WTC11 (cell line): ENCODE measurements around the gene GPR162. TPM values are rescaled to one million over a fixed set of nuclear protein-coding genes. Genes with fewer than 3 reads are reported as not detected.

Source experiments
- ATAC-seq: fragments of 200-7000 bp; cut with Tn5 transposase; 2 replicates; pipeline ENCODE4 v1.10.0; 2021; ENCODE audit warnings: mild to moderate bottlenecking, moderate library complexity
- Bru-seq: library from RNA; stranded (reverse); fragments of 400-500 nt; gene quantifications from one replicate; lab custom pipeline; 2021; lab: Mats Ljungman, UMichigan
- CTCF ChIA-PET: fragments of 300-600 bp; sonication (Branson Sonifier 250); formaldehyde crosslinking; loops from one replicate; lab custom pipeline; 2021; ENCODE audit warnings: antibody characterized with exemption; lab: Charles Lee
- POLR2A ChIA-PET: fragments of 350-600 bp; sonication (Branson Sonifier 250); formaldehyde crosslinking; loops from one replicate; lab custom pipeline; 2021; ENCODE audit warnings: antibody characterized with exemption; lab: Charles Lee
- DNase-seq: peaks from one replicate; pipeline ENCODE4 v3.0.0; 2021; ENCODE audit warnings: low spot score
- H3K27ac Mint-ChIP-seq: 2 replicates; pipeline ENCODE4 v1.8.0; 2021; ENCODE audit warnings: mixed read lengths
- H3K27me3 Mint-ChIP-seq: 2 replicates; pipeline ENCODE4 v1.8.0; 2021; ENCODE audit warnings: low read depth, mild to moderate bottlenecking, moderate library complexity, mixed read lengths
- H3K36me3 Mint-ChIP-seq: 2 replicates; pipeline ENCODE4 v1.8.0; 2021; ENCODE audit warnings: mixed read lengths
- H3K4me1 Mint-ChIP-seq: 2 replicates; pipeline ENCODE4 v1.8.0; 2022; ENCODE audit warnings: mixed read lengths
- H3K4me3 Mint-ChIP-seq: 2 replicates; pipeline ENCODE4 v1.8.0; 2021; ENCODE audit warnings: mild to moderate bottlenecking, moderate library complexity, mixed read lengths
- H3K9me3 Mint-ChIP-seq: 2 replicates; pipeline ENCODE4 v1.8.0; 2021; ENCODE audit warnings: mixed read lengths
- ARID4B ChIP-seq: sonication (generic); formaldehyde crosslinking; IDR thresholded peaks from 2 replicates; pipeline ENCODE4 v1.8.0; 2023; ENCODE audit warnings: missing genetic modification reagents, mild to moderate bottlenecking, borderline replicate concordance
- ATF6 ChIP-seq: sonication (generic); formaldehyde crosslinking; IDR thresholded peaks from 2 replicates; pipeline ENCODE4 v1.8.1; 2023; ENCODE audit warnings: mild to moderate bottlenecking, missing genetic modification reagents
- FOXK1 ChIP-seq: sonication (generic); formaldehyde crosslinking; IDR thresholded peaks from 2 replicates; pipeline ENCODE4 v1.8.0; 2022; ENCODE audit warnings: mild to moderate bottlenecking, moderate library complexity, missing genetic modification reagents
- IRF1 ChIP-seq: sonication (generic); formaldehyde crosslinking; IDR thresholded peaks from 2 replicates; pipeline ENCODE4 v1.8.0; 2023; ENCODE audit warnings: missing genetic modification reagents
- OVOL2 ChIP-seq: fragments of 250-450 bp; sonication (Bioruptor Pico); IDR thresholded peaks from 2 replicates; pipeline ENCODE4 v1.9.0; 2021; ENCODE audit warnings: mild to moderate bottlenecking, borderline replicate concordance
- ZBTB21 ChIP-seq: sonication (generic); formaldehyde crosslinking; IDR thresholded peaks from 2 replicates; pipeline ENCODE4 v1.8.1; 2023; ENCODE audit warnings: mild to moderate bottlenecking, missing genetic modification reagents, borderline replicate concordance
- ZBTB43 ChIP-seq: sonication (generic); formaldehyde crosslinking; IDR thresholded peaks from 2 replicates; pipeline ENCODE4 v1.8.1; 2023; ENCODE audit warnings: mild to moderate bottlenecking, missing genetic modification reagents
- ZNF263 ChIP-seq: sonication (generic); formaldehyde crosslinking; IDR thresholded peaks from 2 replicates; pipeline ENCODE4 v1.8.1; 2022; ENCODE audit warnings: low read depth, mild to moderate bottlenecking, moderate library complexity, missing genetic modification reagents
- ZNF396 ChIP-seq: fragments of 250-450 bp; sonication (Bioruptor Pico); IDR thresholded peaks from 2 replicates; pipeline ENCODE4 v1.8.0; 2021; ENCODE audit warnings: mild to moderate bottlenecking, moderate library complexity, borderline replicate concordance
- ZNF416 ChIP-seq: fragments of 250-450 bp; sonication (Bioruptor Pico); IDR thresholded peaks from 2 replicates; pipeline ENCODE4 v1.9.0; 2021; ENCODE audit warnings: mild to moderate bottlenecking, inconsistent platforms
- long read RNA-seq, 3 experiments: library from RNA in 1 of 3; library from capped mRNA in 1 of 3; library from polyadenylated mRNA in 1 of 3; unstranded in 2 of 3; stranded (forward) in 1 of 3; transcript quantifications; one replicate each; pipeline ENCODE4 v2.0.0, GENCODE V29; 2021
- total RNA-seq: library from RNA; stranded (reverse); gene quantifications from 3 replicates; pipeline ENCODE4 v1.2.3, GENCODE V29; 2021
- TF ChIP-seq, protein P1 (sequence below): fragments of 250-450 bp; sonication (Bioruptor Pico); conservative IDR thresholded peaks from 2 replicates; pipeline ENCODE4 v1.9.0; 2021; ENCODE audit warnings: mild to moderate bottlenecking
- TF ChIP-seq, protein P2 (sequence below): sonication (generic); formaldehyde crosslinking; IDR thresholded peaks from 2 replicates; pipeline ENCODE4 v1.8.1; 2023; ENCODE audit warnings: mild to moderate bottlenecking, moderate library complexity, missing genetic modification reagents
- TF ChIP-seq, protein P3 (sequence below): sonication (generic); formaldehyde crosslinking; IDR thresholded peaks from 2 replicates; pipeline ENCODE4 v1.8.0; 2022; ENCODE audit warnings: mild to moderate bottlenecking, missing genetic modification reagents
- TF ChIP-seq, protein P4 (sequence below): sonication (generic); formaldehyde crosslinking; IDR thresholded peaks from 2 replicates; pipeline ENCODE4 v1.8.0; 2022; ENCODE audit warnings: mild to moderate bottlenecking, missing genetic modification reagents

The GPR162 gene
- total RNA-seq, result 7.3 to 9.3 TPM (median 8.2 TPM) in 3 replicates
- percentile 31 among the genes with signal in this experiment for Bru-seq, nascent RNA
- long read RNA-seq, experiment 1, transcript GPR162-201 (5 exons, 2,768 nt), result major isoform, 8 of 16 reads
- long read RNA-seq, experiment 1, partial matches to known transcripts, result 2 of 16 reads
- long read RNA-seq, experiment 1, other reads (novel, unspliced or antisense), result 4 of 16 reads
- long read RNA-seq, experiment 2, partial matches to known transcripts, result 3 of 6 reads
- long read RNA-seq, experiment 2, other reads (novel, unspliced or antisense), result 2 of 6 reads
- long read RNA-seq, experiment 3, partial matches to known transcripts, result 1 of 5 reads
- long read RNA-seq, experiment 3, other reads (novel, unspliced or antisense), result 1 of 5 reads

GRCh38 chr12:6821591-6822425, at the start of gene GPR162:
Gene GPR162 (plus strand): TSS chr12:6821821. CDS start chr12:6823899, 2,078 bp downstream.
- ATAC-seq (peak; percentile 35), DNase-seq (peak; percentile 77)
- POLR2A ChIA-PET, result interaction anchor here (0.7 to 2.6 kb wide), 10 partner anchors 10 to 98 kb away, joined by 3 to 14 read pairs (median 4); partner anchors contain the start of genes COPS7A, MLF2 and PTMS
- TF ChIP-seq, protein P1, sequence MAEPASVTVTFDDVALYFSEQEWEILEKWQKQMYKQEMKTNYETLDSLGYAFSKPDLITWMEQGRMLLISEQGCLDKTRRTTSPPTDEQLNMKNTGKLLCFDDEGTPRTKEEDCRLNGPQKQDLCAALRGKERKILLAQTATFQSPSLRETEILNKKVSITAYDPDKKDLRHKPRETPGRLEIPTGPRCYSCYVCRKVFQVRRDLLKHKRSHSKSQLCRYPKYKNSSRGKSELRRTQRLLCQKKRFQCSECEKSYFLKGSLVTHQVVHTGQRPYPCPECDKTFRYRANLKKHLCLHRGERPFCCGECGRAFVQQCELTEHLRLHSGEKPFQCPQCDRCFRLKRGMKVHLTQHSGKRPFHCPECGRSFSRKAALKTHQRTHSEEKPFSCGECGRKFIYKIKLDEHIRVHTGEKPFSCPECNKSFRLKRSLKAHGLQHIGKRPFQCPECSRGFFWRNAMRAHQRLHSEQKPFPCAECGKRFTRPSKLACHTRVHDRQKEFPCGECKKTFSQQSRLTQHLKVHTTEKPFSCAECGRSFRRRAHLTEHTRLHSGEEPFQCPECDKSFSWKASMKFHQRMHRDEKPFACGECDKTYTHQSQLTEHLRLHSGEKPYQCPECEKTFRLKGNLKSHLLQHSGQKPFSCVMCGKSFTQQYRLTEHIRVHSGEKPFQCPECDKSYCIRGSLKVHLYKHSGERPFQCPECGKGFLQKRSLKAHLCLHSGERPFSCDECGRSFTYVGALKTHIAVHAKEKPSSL (CRISPR knock-in tag), result no peak
- TF ChIP-seq ZNF263 (CRISPR knock-in tag), result no peak
- TF ChIP-seq ATF6 (CRISPR knock-in tag), result no peak
- no peak for TF ChIP-seq ZBTB21 (CRISPR knock-in tag)
- TF ChIP-seq ZNF416 (CRISPR knock-in tag), result 0 out of 2 replicates have a peak, but pooled peaks have one; percentile 39
- no peak for TF ChIP-seq ARID4B (CRISPR knock-in tag)
- TF ChIP-seq ZBTB43 (CRISPR knock-in tag), result no peak
- TF ChIP-seq, protein P2, sequence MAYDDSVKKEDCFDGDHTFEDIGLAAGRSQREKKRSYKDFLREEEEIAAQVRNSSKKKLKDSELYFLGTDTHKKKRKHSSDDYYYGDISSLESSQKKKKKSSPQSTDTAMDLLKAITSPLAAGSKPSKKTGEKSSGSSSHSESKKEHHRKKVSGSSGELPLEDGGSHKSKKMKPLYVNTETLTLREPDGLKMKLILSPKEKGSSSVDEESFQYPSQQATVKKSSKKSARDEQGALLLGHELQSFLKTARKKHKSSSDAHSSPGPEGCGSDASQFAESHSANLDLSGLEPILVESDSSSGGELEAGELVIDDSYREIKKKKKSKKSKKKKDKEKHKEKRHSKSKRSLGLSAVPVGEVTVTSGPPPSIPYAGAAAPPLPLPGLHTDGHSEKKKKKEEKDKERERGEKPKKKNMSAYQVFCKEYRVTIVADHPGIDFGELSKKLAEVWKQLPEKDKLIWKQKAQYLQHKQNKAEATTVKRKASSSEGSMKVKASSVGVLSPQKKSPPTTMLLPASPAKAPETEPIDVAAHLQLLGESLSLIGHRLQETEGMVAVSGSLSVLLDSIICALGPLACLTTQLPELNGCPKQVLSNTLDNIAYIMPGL (CRISPR knock-in tag), result no peak
- TF ChIP-seq IRF1, result 0 out of 2 replicates have a peak, but pooled peaks have one; percentile 25
- no peak for TF ChIP-seq OVOL2 (CRISPR knock-in tag)
- no peak for TF ChIP-seq ZNF396 (CRISPR knock-in tag)
- TF ChIP-seq FOXK1 (CRISPR knock-in tag), result no peak
- TF ChIP-seq, protein P3, sequence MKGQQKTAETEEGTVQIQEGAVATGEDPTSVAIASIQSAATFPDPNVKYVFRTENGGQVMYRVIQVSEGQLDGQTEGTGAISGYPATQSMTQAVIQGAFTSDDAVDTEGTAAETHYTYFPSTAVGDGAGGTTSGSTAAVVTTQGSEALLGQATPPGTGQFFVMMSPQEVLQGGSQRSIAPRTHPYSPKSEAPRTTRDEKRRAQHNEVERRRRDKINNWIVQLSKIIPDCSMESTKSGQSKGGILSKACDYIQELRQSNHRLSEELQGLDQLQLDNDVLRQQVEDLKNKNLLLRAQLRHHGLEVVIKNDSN (CRISPR knock-in tag), result no peak
- TF ChIP-seq, protein P4, sequence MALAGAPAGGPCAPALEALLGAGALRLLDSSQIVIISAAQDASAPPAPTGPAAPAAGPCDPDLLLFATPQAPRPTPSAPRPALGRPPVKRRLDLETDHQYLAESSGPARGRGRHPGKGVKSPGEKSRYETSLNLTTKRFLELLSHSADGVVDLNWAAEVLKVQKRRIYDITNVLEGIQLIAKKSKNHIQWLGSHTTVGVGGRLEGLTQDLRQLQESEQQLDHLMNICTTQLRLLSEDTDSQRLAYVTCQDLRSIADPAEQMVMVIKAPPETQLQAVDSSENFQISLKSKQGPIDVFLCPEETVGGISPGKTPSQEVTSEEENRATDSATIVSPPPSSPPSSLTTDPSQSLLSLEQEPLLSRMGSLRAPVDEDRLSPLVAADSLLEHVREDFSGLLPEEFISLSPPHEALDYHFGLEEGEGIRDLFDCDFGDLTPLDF (CRISPR knock-in tag), result no peak
- CTCF ChIA-PET, result interaction anchor here (0.6 to 6.4 kb wide), 14 partner anchors 9 to 201 kb away, joined by 3 to 112 read pairs (median 5); partner anchors contain the start of genes CDCA3, COPS7A, MLF2 and PTMS
- H3K9me3 Mint-ChIP-seq, result no peaks in the 10 kb centered on the region
- peak within 1 kb of the TSS; percentile 78 for H3K4me3 Mint-ChIP-seq
- peak within 1 kb of the TSS; percentile 94 for H3K27ac Mint-ChIP-seq
- H3K27me3 Mint-ChIP-seq, result peaks cover 62% of the 10 kb centered on the region
- peaks cover 71% of the 10 kb centered on the region for H3K4me1 Mint-ChIP-seq
- peaks cover 5% of the 10 kb centered on the region; the same call in 1 of the 2 replicates for H3K36me3 Mint-ChIP-seq
